Measurements from ENCODE around the gene CDH4.

- TF ChIP-seq E2F5 (CRISPR knock-in tag; IDR thresholded peaks at IDR 0.05) (no peak), ZNF317 (CRISPR knock-in tag; IDR thresholded peaks at IDR 0.05; ENCODE audit: borderline replicate concordance, low read depth) (no peak), CREB1 (CRISPR knock-in tag; IDR thresholded peaks at IDR 0.05) (no peak), SMAD4 (CRISPR knock-in tag; IDR thresholded peaks at IDR 0.05) (no peak), TP53 (CRISPR knock-in tag; IDR thresholded peaks at IDR 0.05) (no peak), STAT6 (CRISPR knock-in tag; conservative IDR thresholded peaks at IDR 0.05; ENCODE audit: low read depth) (no peak), USF2 (CRISPR knock-in tag; IDR thresholded peaks at IDR 0.05) (no peak), CTCF (IDR thresholded peaks at IDR 0.05) (no peak), ZSCAN18 (CRISPR knock-in tag; IDR thresholded peaks at IDR 0.05) (no peak), AFF4 (CRISPR knock-in tag; IDR thresholded peaks at IDR 0.05; ENCODE audit: borderline replicate concordance) (no peak), MAX (CRISPR knock-in tag; IDR thresholded peaks at IDR 0.05) (no peak), KAT7 (CRISPR knock-in tag; IDR thresholded peaks at IDR 0.05; ENCODE audit: borderline replicate concordance) (no peak)
Observed at GRCh38 chr20:61662968-61663331, 410.9 kb downstream of the CDH4 start.
